Heart left ventricle (tissue), 16 donors: Measurements from ENCODE around the gene HSCB. TPM values are rescaled to one million over a fixed set of nuclear protein-coding genes. Genes with fewer than 3 reads are reported as not detected.
"Not testable (repeated sequence)": the region's sequence is repeated elsewhere in the genome, so short reads cannot be mapped to it uniquely, and the experiment has no call there.

Source experiments
- ATAC-seq, 4 donors: fragments of 200-7000 bp; cut with Tn5 transposase; one replicate each; pipeline ENCODE4 v1.9.1; 2020 to 2022; ENCODE audit warnings: moderate library complexity in 4 of 4, mild to moderate bottlenecking in 3 of 4, moderate number of reproducible peaks in 1 of 4
- DNase-seq, 5 donors: peaks; one replicate each; pipeline ENCODE4 v3.0.0-alpha.2; 2020
- H3K27ac ChIP-seq, 12 donors: fragments of 200-600 bp; sonication (generic) in 4 of 12; one replicate each; pipeline versions ENCODE4 v1.5.0 to v1.8.0; 2016 to 2022; ENCODE audit warnings: mild to moderate bottlenecking in 2 of 12
- H3K27me3 ChIP-seq, 9 donors: fragments of 200-600 bp; sonication (generic) in 2 of 9; one replicate each; pipeline versions ENCODE4 v1.5.1 to v1.8.0; 2016 to 2022; ENCODE audit warnings: mild to moderate bottlenecking in 3 of 9
- H3K36me3 ChIP-seq, 9 donors: fragments of 200-600 bp; sonication (generic) in 2 of 9; one replicate each; pipeline versions ENCODE4 v1.5.0 to v1.8.0; 2018 to 2022; ENCODE audit warnings: mild to moderate bottlenecking in 2 of 9
- H3K4me1 ChIP-seq, 12 donors: fragments of 200-600 bp; sonication (generic) in 4 of 12; one replicate each; pipeline versions ENCODE4 v1.5.0 to v1.8.0; 2016 to 2022; ENCODE audit warnings: mild to moderate bottlenecking in 3 of 12
- H3K4me3 ChIP-seq, 12 donors: fragments of 200-600 bp; sonication (generic) in 4 of 12; one replicate each; pipeline versions ENCODE4 v1.5.0 to v1.8.0; 2017 to 2022; ENCODE audit warnings: mild to moderate bottlenecking in 9 of 12, moderate library complexity in 4 of 12
- H3K9me3 ChIP-seq, 12 donors: fragments of 200-600 bp; sonication (generic) in 4 of 12; one replicate each; pipeline versions ENCODE4 v1.5.0 to v1.8.0; 2016 to 2022; ENCODE audit warnings: mild to moderate bottlenecking in 1 of 12
- CTCF ChIP-seq, 12 donors: fragments of 200-600 bp; sonication (generic) in 4 of 12; IDR thresholded peaks; one replicate each; pipeline versions ENCODE4 v1.5.0 to v1.8.0; 2018 to 2022; ENCODE audit warnings: antibody characterized with exemption in 12 of 12, mild to moderate bottlenecking in 5 of 12
- POLR2A ChIP-seq, 2 donors: fragments of 450-650 bp; IDR thresholded peaks; one replicate each; pipeline ENCODE4 v1.6.1; 2017; ENCODE audit warnings: antibody characterized with exemption in 2 of 2, mild to moderate bottlenecking in 2 of 2, moderate library complexity in 2 of 2
- WGBS, 4 donors: extraction: QIAGEN DNeasy Blood & Tissue Kit in 2 of 4; methylation state at CpG; one replicate each; pipeline versions ENCODE4 v1.1.5 to v1.1.7; 2013 to 2018; 5-methylcytosine and 5-hydroxymethylcytosine counted together
- intact Hi-C, 10 donors: fragments of 100-400 bp; cut with DNase I; formaldehyde crosslinking; loops; one replicate each; pipeline versions ENCODE4 v1.11.1 to v1.14.2; 2022
- polyA plus RNA-seq, 2 donors: library from polyadenylated mRNA; stranded (reverse); fragments of 200-250 nt; gene quantifications; one replicate each; pipeline ENCODE4 v1.2.3, GENCODE V29; 2013
- total RNA-seq, 9 donors: library from RNA; depleted of rRNA in 2 of 9; stranded (reverse); fragments of >200 nt in 2 of 9; fragmentation: NEBNext Ultra II Directional in 3 of 9; extraction: Animal tissue kit (Norgen Biotek cat#: 25700) in 3 of 9; gene quantifications; one replicate each; pipeline versions ENCODE4 v1.1.0 to v1.2.4, GENCODE V29; 2016 to 2023
- donor health status: ischemic (EF 13 %, LVEDD 7.1; RV severe dilation, severe dysfunction).
- donor health status: healthy with polysubstance abuse.
- donor health status: DM: no; HTN: yes; CAD: no.
- donor health status: DM: no; HTN: no; CAD: no.
- donor health status: ischemic (EF 25% LVEDD 6.9; RV normal size, moderate dysfunction).
- donor health status: ischemic (EF 25% LVEDD 5.7; RV mildly dilated, moderate dysfunction).
- donor health status: healthy.
- donor health status: DM: yes; HTN: yes; CAD: no.
- donor health status: ischemic (EF 35%, LVEDD 5.7; RV mildly dilated, moderate dysfunction).
- donor health status: nonischemic (EF 11% LVEDD 7.7; RV severe dilation, severe dysfunction).
- donor health status: DM: yes; HTN: yes; CAD: no.
- donor health status: PGD.
- donor health status: ischemic (EF 29% LVEDD 5.4; RV normal size, mild dysfunction).
- donor health status: nonischemic (EF 23%, LVEDD 6.1; RV moderate dilation, normal function).

The HSCB gene
- total and polyA plus RNA-seq, 11 donors, result 7.4 to 18.3 (median 11.4) TPM

- H3K4me1 ChIP-seq, result peaks cover 0 to 8% (median 0%) of the 10 kb centered on the region in 12 donors
- DNase-seq (no peak), ATAC-seq (no peak)
- H3K27ac ChIP-seq, result no peak overlapping the region
- H3K36me3 ChIP-seq, result peaks cover 0 to 9% (median 0%) of the 10 kb centered on the region in 9 donors
- 75 to 86% (median 80%) methylated on average over 3 of the region's 3 CpGs for WGBS, 4 donors
- H3K27me3 ChIP-seq, result no peaks in the 10 kb centered on the region
- H3K4me3 ChIP-seq, result no peak overlapping the region
- TF ChIP-seq POLR2A (IDR thresholded peaks at IDR 0.05) (no peak), CTCF (IDR thresholded peaks at IDR 0.05) (no peak)
- no peaks in the 10 kb centered on the region for H3K9me3 ChIP-seq
- intact Hi-C loops, result no loop called here
These were observed 18.2 kb downstream of the HSCB start for GRCh38 chr22:28759861-28760560.

- Histone ChIP-seq H3K9me3 (no peaks in the 10 kb centered on the region), H3K27me3 (no peaks in the 10 kb centered on the region), H3K4me1 (peaks cover 0 to 8% (median 0%) of the 10 kb centered on the region in 12 donors), H3K27ac (no peak overlapping the region), H3K4me3 (no peak overlapping the region), H3K36me3 (peaks cover 0 to 9% (median 0%) of the 10 kb centered on the region in 9 donors)
- intact Hi-C loops, result no loop called here
- TF ChIP-seq CTCF (IDR thresholded peaks at IDR 0.05) (no peak), POLR2A (IDR thresholded peaks at IDR 0.05) (no peak)
- DNase-seq, result no peak
- no peak for ATAC-seq
- WGBS, 4 donors, result 92 to 96% (median 95%) methylated on average over 10 of the region's 10 CpGs
These were observed 19.6 kb downstream of the HSCB start for GRCh38 chr22:28761449-28761755.

- H3K4me3 ChIP-seq, intact Hi-C loops, H3K4me1 ChIP-seq, H3K27me3 ChIP-seq, H3K9me3 ChIP-seq, DNase-seq, H3K27ac ChIP-seq, ATAC-seq, H3K36me3 ChIP-seq: not testable (repeated sequence)
- WGBS, 4 donors, result 91 to 97% (median 93%) methylated on average over 4 of the region's 4 CpGs
These were observed 20.2 kb downstream of the HSCB start for GRCh38 chr22:28762000-28762399.

DNA sequence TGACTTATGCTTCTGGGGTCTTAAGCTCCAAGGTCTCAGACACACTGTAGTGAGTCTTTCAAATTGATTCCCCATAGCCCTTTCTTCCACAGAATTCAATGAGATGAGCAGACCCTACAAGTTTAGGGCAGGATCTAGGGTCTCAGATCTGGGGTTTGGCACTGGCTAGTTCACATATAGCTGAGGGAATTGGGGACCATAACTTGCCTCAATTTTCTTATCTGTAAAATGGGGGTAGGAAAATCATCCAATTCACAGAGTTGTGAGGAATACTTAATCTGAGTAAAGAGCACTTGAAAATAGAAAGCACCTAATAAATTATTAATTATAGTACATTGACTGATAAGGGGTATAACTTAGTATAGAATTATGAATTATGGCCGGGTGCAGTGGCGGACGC, 24.8 kb downstream of the HSCB start:
- H3K27ac ChIP-seq, result no peak overlapping the region
- DNase-seq, result no peak
- H3K4me1 ChIP-seq, result no peaks in the 10 kb centered on the region
- WGBS, 4 donors, result 75 to 97% (median 95%) methylated on average over 3 of the region's 3 CpGs
- TF ChIP-seq POLR2A (IDR thresholded peaks at IDR 0.05) (no peak), CTCF (IDR thresholded peaks at IDR 0.05) (no peak)
- peaks cover 0 to 5% (median 0%) of the 10 kb centered on the region in 12 donors for H3K9me3 ChIP-seq
- no peaks in the 10 kb centered on the region for H3K27me3 ChIP-seq
- intact Hi-C loops, result no loop called here
- no peak for ATAC-seq
- no peaks in the 10 kb centered on the region for H3K36me3 ChIP-seq
- no peak overlapping the region for H3K4me3 ChIP-seq
